ENCODE data around the gene SSH3. TPM values are rescaled to one million over a fixed set of nuclear protein-coding genes. Genes with fewer than 3 reads are reported as not detected.

The SSH3 gene
- total RNA-seq, 3 donors from 2014 or later, result 28.8 to 55.2 (median 34.4) TPM

DNA sequence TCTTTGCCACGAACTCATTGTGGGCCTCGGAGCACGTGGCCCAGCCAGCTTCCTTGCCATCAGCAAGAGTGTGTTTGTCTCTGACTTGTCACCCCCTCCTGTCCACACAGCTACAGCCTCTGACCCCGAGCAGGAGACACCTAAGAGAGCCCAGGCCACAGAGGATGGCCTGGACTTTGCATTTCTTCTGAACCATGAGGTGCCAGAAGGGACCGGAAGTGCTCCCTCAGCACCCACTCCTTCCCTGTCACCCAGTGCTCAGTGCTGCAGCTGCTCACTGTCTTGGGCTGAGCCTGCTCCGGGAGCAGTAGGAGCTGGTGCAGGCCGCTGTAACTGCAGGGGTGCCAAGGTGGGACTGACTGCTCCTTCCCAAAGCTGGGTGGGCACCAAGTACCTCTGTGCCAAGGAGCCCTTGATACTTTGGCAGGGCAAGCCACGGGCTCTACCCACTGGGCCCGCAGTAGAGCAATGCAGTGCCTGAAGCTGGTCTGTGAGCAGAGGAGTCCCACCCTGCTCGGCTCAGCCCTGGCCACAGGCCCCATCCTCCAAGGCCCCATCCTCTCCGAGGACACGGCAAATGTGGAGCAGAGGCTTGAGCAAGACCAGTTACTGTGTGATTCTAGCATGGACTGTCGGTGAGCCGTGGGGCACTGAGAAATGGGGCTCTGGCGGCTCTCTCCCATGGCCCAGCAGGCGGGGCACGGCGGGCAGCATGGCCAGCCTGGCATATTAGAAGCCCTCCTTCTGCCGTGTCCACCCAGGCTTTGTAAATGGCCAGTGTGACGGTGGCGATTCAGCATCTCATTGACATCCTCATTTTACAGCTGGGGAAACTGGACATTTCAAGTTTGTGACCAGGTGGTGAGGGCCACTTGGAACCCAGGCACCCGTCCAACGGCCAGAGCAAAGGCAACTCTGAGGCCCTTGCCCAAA is 30.7 kb upstream of the SSH3 start:
- Histone ChIP-seq H3K27ac (peak overlapping the region; percentile 75 to 92), H3K27me3 (no peaks in the 10 kb centered on the region), H3K36me3 (no peaks in the 10 kb centered on the region), H3K4me1 (peaks cover 57 to 77% of the 10 kb centered on the region in 2 donors), H3K9me3 (no peaks in the 10 kb centered on the region), H3K4me3 (peak overlapping the region in 1 of 3 donors; percentile 35)
- intact Hi-C loops (cut with DNase I; ENCODE audit: low total_unique reads), result no loop called here
- DNase-seq (ENCODE audit: low spot score in 2 of 2), result peak in 1 of 2 donors; percentile 46
- TF ChIP-seq, protein P1, sequence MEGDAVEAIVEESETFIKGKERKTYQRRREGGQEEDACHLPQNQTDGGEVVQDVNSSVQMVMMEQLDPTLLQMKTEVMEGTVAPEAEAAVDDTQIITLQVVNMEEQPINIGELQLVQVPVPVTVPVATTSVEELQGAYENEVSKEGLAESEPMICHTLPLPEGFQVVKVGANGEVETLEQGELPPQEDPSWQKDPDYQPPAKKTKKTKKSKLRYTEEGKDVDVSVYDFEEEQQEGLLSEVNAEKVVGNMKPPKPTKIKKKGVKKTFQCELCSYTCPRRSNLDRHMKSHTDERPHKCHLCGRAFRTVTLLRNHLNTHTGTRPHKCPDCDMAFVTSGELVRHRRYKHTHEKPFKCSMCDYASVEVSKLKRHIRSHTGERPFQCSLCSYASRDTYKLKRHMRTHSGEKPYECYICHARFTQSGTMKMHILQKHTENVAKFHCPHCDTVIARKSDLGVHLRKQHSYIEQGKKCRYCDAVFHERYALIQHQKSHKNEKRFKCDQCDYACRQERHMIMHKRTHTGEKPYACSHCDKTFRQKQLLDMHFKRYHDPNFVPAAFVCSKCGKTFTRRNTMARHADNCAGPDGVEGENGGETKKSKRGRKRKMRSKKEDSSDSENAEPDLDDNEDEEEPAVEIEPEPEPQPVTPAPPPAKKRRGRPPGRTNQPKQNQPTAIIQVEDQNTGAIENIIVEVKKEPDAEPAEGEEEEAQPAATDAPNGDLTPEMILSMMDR (IDR thresholded peaks at IDR 0.05), result no peak
- TF ChIP-seq POLR2A (IDR thresholded peaks at IDR 0.05), result no peak
- no peak for TF ChIP-seq POLR2AphosphoS5 (IDR thresholded peaks at IDR 0.05)

DNA sequence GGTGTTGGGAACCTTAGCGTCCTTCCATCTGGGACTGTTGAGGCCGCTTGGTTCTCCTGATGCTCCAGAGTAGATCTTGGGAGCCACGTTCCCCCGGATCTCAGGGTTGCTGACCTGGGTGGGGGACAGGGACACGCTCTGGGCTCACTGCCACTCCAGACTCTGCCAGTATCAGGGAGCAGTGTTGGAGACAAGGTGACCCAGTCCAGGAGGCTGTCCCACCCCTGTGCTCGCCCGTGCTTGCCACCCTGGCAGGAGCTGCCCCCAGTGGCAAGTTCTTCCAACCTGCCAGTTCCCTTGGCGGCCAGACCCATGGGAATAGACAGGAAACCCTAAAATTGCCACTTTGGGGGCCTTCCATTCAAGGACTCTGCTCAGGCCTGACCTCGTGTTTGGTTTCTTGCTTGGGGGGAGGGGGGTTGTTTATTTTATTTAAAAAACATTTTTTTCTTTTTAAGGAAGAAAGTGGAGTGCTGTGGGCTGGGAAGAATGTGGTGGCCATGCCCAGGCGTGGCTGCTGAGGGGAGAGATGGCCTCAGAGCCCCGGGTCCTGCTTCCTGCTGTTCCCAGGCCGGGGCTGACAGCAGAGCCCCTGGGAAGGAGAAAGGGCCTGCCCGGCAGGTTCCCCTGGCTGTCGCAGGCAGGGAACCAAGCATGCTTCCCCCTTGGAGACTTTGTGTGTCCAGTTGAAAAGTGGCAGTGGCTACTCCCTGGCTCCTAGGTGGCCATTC is 29.9 kb upstream of the SSH3 start:
- no peak for TF ChIP-seq POLR2A (IDR thresholded peaks at IDR 0.05)
- TF ChIP-seq, protein P1 (IDR thresholded peaks at IDR 0.05), result no peak
- TF ChIP-seq POLR2AphosphoS5 (IDR thresholded peaks at IDR 0.05), result no peak
- intact Hi-C loops (cut with DNase I; ENCODE audit: low total_unique reads), result no loop called here
- DNase-seq (ENCODE audit: low spot score in 2 of 2), result no peak

DNA sequence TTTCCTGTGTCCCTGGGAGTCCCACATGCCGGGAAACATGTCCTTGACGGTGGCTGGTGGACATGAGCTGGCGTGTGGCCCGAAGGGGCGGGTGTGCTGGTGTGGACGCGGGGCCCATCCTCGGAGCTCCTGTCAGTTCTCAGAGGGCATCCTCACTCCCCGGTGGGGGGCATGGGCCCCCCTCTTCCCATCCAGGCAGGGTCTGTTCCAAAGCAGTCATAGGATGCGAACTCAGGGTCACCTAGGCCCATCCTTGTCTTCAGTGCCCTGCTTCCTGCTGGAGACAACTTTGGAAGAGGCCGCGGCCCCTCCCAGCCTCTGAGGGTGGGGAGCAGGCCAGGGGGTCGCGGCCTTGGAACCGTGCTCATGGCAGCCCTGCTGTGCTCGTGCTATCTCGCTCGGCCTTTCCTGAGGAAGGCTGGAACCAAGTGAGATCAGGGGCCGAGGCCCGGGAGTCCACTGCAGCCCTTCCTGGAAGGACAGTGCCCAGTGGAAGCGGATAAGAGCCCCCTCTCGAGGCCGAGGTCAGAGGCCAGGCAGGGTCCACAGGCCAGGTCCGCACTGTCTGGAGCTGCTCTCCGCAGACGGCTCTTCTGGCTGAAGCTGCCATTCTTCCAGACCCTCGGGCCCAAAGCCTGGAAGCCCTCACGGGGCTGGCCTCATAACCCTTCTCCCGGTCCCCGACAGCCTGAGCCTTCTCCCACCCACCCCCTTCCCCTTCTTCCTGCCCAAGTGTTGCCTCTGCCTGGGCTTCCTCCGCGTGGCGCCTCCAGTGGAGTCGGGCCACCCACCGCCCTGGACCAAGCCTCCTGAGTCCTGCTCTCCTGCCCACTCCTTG is 28.3 kb upstream of the SSH3 start:
- no peaks in the 10 kb centered on the region for H3K36me3 ChIP-seq
- no peak for DNase-seq (ENCODE audit: low spot score in 2 of 2)
- peak overlapping the region; percentile 92 to 98 for H3K27ac ChIP-seq
- peaks cover 62 to 68% of the 10 kb centered on the region in 2 donors for H3K4me1 ChIP-seq
- intact Hi-C loops (cut with DNase I; ENCODE audit: low total_unique reads), result no loop called here
- no peaks in the 10 kb centered on the region for H3K9me3 ChIP-seq
- no peaks in the 10 kb centered on the region for H3K27me3 ChIP-seq
- H3K4me3 ChIP-seq, result peak overlapping the region in 1 of 3 donors; percentile 33
- no peak for TF ChIP-seq POLR2A (IDR thresholded peaks at IDR 0.05)
- TF ChIP-seq, protein P1 (IDR thresholded peaks at IDR 0.05), result no peak
- TF ChIP-seq POLR2AphosphoS5 (IDR thresholded peaks at IDR 0.05), result no peak

More for the DNA sequence above, 29.9 kb upstream of the SSH3 start:
- Histone ChIP-seq H3K27me3 (no peaks in the 10 kb centered on the region), H3K4me3 (no peak overlapping the region), H3K4me1 (peaks cover 65 to 81% of the 10 kb centered on the region in 2 donors), H3K27ac (peak overlapping the region; percentile 75 to 92), H3K9me3 (no peaks in the 10 kb centered on the region), H3K36me3 (no peaks in the 10 kb centered on the region)

DNA sequence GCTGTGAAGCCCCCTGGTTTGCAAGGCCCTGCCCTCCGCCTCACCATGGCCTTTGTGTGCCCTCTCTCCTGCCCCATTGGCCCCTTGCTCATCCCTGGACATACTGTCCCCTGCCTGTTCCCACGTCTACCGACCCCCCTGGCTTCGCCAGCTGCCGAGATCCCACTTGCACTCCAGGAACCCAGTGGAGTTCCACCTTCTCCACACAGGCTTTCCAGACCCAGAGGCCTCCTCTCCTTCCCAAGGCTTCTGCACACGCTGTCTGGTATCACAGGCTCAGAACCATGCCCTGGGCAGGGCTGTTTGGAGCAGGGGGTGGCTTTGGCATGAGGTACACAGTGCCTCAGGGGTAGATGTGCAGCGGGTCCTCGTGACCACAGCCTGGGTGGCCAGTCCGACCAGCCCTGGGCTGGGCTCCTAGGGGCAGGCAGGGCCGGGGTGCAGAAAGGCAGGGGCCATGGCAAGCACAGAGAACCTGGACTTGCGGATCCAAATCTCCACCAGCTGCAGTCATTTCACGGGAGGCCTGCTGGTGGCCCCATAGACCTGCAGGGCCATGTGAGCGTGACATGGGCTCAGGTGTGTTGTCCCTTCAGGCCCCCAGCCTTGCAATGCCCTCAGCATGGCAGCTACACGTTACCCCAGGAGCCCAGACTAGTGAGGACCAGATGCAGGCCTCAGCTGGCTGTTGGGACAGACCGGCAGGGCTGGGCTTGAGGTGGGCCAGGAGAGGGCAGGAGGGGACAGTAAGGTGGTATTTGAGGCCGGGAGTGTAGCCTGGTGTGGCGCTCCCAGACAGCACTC is 27.5 kb upstream of the SSH3 start:
- DNase-seq (ENCODE audit: low spot score in 2 of 2), result no peak
- Histone ChIP-seq H3K4me1 (peaks cover 58 to 60% of the 10 kb centered on the region in 2 donors), H3K27me3 (no peaks in the 10 kb centered on the region), H3K4me3 (peak overlapping the region in 1 of 3 donors; percentile 33), H3K36me3 (peaks cover 2% of the 10 kb centered on the region), H3K9me3 (no peaks in the 10 kb centered on the region), H3K27ac (peak overlapping the region; percentile 92 to 98)
- intact Hi-C loops (cut with DNase I; ENCODE audit: low total_unique reads), result no loop called here
- TF ChIP-seq, protein P1 (IDR thresholded peaks at IDR 0.05), result no peak
- TF ChIP-seq POLR2AphosphoS5 (IDR thresholded peaks at IDR 0.05) (no peak), POLR2A (IDR thresholded peaks at IDR 0.05) (no peak)

Measured in breast epithelium (tissue), 4 donors.